Stomach smooth muscle (tissue), 2 donors: Measurements from ENCODE around the gene PGBD4.
"Not testable (repeated sequence)": the region's sequence is repeated elsewhere in the genome, so short reads cannot be mapped to it uniquely, and the experiment has no call there.

Source experiments
- H3K27ac ChIP-seq: one replicate; pipeline ENCODE4 v1.7.0; 2013; ENCODE audit warnings: mild to moderate bottlenecking, low read length, inconsistent platforms
- H3K27me3 ChIP-seq, 2 donors: one replicate each; pipeline ENCODE4 v1.7.0; 2013; ENCODE audit warnings: low read length in 2 of 2; ENCODE audit not compliant: insufficient read depth in 2 of 2, control insufficient read depth in 1 of 2
- H3K36me3 ChIP-seq, 2 donors: one replicate each; pipeline ENCODE4 v1.7.0; 2013; ENCODE audit warnings: low read length in 2 of 2; ENCODE audit not compliant: control insufficient read depth in 2 of 2, insufficient read depth in 2 of 2
- H3K4me1 ChIP-seq: one replicate; pipeline ENCODE4 v1.7.0; 2013; ENCODE audit warnings: low read length; ENCODE audit not compliant: control insufficient read depth, insufficient read depth
- H3K4me3 ChIP-seq, 2 donors: one replicate each; pipeline ENCODE4 v1.7.0; 2013; ENCODE audit warnings: low read length in 2 of 2
- H3K9ac ChIP-seq, 2 donors: one replicate each; pipeline ENCODE4 v1.7.0; 2013; ENCODE audit warnings: low read length in 2 of 2, mild to moderate bottlenecking in 1 of 2
- H3K9me3 ChIP-seq, 2 donors: one replicate each; pipeline ENCODE4 v1.7.0; 2013; ENCODE audit warnings: low read length in 2 of 2; ENCODE audit not compliant: control insufficient read depth in 2 of 2
- donor health status: healthy.
- donor health status: Pancreatic carcinoma.

PGBD4 gene

DNA sequence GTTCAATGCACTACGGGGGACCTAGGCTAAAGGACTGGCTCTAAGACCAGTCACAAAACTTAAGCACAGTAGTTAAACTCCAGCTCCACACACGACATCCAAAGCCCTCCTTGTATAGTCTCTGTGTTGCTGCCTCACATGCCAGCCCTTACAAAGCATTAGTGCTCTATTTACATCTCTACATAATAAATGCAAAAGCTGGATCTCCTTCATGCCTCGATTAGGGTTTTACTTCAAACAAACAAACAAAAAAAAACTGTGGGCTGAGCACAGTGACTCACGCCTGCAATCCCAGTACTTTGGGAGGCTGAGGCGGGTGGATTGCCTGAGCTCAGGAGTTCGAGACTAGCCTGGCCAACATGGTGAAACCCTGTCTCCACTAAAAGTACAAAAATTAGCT, 9.6 kb downstream of the PGBD4 start:
- H3K36me3 ChIP-seq, result no peaks in the 10 kb centered on the region
- H3K9me3 ChIP-seq, result no peaks in the 10 kb centered on the region
- no peak overlapping the region for H3K9ac ChIP-seq
- H3K4me1 ChIP-seq, result no peaks in the 10 kb centered on the region
- H3K27me3 ChIP-seq, result peaks cover 0 to 4% of the 10 kb centered on the region in 2 donors
- no peak overlapping the region for H3K27ac ChIP-seq
- H3K4me3 ChIP-seq, result no peak overlapping the region

DNA sequence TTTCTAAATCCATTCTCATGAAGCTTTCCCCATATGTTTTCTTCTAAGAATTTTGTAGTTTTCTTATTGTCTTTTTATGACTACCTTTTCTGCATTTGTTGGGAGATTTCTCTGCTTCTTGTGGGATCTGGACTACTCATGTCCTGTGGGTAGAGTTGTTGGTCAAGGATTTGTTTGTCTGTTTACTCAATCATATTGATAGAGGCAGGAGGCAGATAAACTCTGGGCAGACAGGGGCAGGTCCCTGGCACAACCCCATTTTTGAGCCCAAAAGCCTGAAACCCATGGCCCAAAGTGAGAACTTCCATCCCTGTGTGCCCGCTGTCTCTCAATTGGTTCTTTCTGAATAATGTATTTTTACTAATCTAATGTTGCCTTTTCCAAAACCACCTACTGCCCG, 12.3 kb downstream of the PGBD4 start:
- Histone ChIP-seq H3K9me3 (no peaks in the 10 kb centered on the region), H3K4me1 (no peaks in the 10 kb centered on the region), H3K27me3 (peaks cover 0 to 6% of the 10 kb centered on the region in 2 donors), H3K4me3 (no peak overlapping the region), H3K27ac (no peak overlapping the region), H3K36me3 (no peaks in the 10 kb centered on the region), H3K9ac (no peak overlapping the region)

DNA sequence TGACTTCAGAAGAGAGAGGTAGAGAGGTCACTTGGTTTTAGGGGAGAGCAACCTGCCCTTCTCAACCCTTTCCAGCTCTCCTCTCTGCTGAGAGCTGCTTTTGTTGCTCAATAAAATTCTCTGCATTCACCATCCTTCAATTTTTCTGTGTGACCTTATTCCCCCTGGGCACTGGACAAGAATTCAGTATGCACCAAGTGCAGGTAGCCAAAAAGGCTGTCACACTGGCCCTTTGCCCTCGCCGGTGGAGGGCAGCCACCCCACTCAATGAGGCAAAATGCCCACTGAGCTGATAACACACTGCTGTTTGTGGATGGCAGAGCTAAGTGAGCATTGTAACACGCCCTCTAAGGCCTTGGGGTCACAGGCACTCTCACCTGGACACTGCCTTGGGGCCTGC, 12.9 kb downstream of the PGBD4 start:
- no peaks in the 10 kb centered on the region for H3K36me3 ChIP-seq
- no peak overlapping the region for H3K9ac ChIP-seq
- H3K4me3 ChIP-seq, result no peak overlapping the region
- peaks cover 0 to 6% of the 10 kb centered on the region in 2 donors for H3K27me3 ChIP-seq
- H3K27ac ChIP-seq, result no peak overlapping the region
- no peaks in the 10 kb centered on the region for H3K9me3 ChIP-seq
- no peaks in the 10 kb centered on the region for H3K4me1 ChIP-seq

DNA sequence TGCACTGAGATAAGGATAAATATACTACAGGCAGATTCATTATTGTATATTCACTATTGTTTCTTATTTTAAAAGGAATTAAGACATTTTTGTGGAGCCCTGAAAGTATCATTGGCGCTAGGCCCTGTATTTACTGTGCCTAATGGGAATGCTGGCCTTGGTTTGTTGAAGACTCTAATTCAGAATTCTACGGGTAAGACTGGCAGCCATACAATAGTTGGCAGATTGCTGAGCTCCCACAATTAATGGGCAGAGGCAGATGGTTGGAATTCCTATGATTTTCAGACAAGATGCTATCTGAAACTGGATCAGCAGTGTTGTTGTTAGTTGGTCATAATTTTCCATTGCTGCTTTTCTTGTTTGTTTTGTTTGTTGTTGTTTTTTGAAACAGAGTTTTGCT, 14.7 kb downstream of the PGBD4 start:
- Histone ChIP-seq H3K36me3 (no peaks in the 10 kb centered on the region), H3K9me3 (no peaks in the 10 kb centered on the region), H3K4me1 (no peaks in the 10 kb centered on the region), H3K9ac (no peak overlapping the region), H3K27me3 (peaks cover 0 to 6% of the 10 kb centered on the region in 2 donors), H3K4me3 (no peak overlapping the region), H3K27ac (no peak overlapping the region)

DNA sequence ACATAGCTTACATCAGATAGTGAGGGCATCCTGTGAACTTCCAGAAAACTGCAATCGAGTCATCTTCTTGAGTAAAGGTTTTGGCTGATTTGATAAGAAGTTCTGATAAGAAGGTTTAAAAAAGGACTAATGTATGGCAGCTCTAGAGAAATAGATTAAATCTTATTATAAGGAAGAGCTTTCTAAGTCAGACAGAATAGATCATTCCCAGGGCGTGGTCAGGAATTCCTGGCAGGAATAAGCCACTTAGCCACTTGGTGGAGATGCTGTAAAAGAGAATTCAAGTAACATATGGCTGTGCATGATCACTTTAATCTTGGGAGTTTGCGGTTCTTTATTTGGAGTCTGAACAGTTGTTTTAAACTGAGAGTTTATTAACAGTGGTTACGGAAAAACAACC, 17.4 kb downstream of the PGBD4 start:
- no peaks in the 10 kb centered on the region for H3K9me3 ChIP-seq
- H3K9ac ChIP-seq, result no peak overlapping the region
- H3K4me3 ChIP-seq, result no peak overlapping the region
- no peaks in the 10 kb centered on the region for H3K36me3 ChIP-seq
- no peaks in the 10 kb centered on the region for H3K4me1 ChIP-seq
- H3K27ac ChIP-seq, result no peak overlapping the region
- peaks cover 0 to 6% of the 10 kb centered on the region in 2 donors for H3K27me3 ChIP-seq

DNA sequence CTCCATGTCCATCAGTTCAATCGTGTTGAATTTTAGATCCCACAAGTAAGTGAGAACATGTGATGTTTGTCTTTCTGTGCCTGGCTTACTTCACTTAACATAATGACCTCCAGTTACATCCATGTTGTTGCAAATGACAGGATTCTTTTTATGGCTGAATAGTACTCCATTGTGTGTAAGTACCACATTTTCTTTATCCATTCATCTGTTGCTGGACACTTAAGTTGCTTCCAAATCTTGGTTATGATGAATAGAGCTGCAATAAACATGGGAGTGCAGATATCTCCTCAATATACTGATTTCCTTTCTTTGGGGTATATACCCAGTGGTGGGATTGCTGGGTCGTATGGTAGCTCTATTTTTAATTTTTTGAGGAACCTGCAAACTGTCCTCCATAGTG, 18.5 kb downstream of the PGBD4 start:
- not testable (repeated sequence) for H3K27me3 ChIP-seq, H3K4me3 ChIP-seq

DNA sequence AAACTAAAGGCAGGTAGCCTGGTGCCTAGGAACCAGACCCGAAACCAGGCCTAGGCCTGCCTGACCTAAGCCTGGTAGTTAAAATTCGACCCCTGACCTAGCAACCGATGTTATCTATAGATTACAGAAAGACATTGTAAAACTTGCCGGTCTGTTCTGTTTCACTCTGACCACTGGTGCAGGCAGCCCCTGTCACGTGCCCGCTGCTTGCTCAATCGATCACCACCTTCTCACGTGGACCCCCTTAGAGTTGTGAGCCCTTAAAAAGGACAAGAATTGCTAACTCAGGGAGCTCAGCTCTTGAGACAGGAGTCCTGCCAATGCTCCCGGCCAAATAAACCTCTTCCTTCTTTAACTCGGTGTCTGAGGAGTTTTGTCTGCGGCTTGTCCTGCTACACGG, 19.9 kb downstream of the PGBD4 start:
- not testable (repeated sequence) for H3K36me3 ChIP-seq, H3K27ac ChIP-seq, H3K9me3 ChIP-seq, H3K27me3 ChIP-seq, H3K9ac ChIP-seq, H3K4me3 ChIP-seq, H3K4me1 ChIP-seq

More for the DNA sequence above, 18.5 kb downstream of the PGBD4 start:
- H3K4me1 ChIP-seq, H3K27ac ChIP-seq, H3K9me3 ChIP-seq, H3K9ac ChIP-seq, H3K36me3 ChIP-seq: not testable (repeated sequence)

DNA sequence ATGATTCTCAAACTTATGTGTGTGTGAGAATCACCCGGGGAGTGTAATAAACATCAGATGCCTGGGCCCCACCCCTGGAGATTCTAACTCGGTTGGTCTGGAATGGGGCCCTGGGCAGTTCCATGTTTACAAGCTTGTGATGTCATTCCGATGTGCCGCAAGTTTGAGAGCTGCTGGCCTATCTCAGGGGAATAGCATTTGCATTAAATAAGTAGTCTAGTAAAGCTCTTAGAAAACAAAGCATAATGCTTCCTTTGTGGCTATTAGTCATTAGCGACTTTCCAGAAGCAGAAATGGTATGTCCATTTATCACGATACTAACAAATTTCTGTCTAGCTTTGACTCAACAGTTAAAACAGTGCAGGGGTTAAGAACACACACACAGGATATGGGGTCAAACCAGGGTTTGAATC, 20.9 kb downstream of the PGBD4 start:
- Histone ChIP-seq H3K36me3 (no peaks in the 10 kb centered on the region), H3K4me3 (no peak overlapping the region), H3K4me1 (no peaks in the 10 kb centered on the region), H3K27ac (no peak overlapping the region), H3K9me3 (no peaks in the 10 kb centered on the region), H3K27me3 (no peaks in the 10 kb centered on the region), H3K9ac (no peak overlapping the region)

DNA sequence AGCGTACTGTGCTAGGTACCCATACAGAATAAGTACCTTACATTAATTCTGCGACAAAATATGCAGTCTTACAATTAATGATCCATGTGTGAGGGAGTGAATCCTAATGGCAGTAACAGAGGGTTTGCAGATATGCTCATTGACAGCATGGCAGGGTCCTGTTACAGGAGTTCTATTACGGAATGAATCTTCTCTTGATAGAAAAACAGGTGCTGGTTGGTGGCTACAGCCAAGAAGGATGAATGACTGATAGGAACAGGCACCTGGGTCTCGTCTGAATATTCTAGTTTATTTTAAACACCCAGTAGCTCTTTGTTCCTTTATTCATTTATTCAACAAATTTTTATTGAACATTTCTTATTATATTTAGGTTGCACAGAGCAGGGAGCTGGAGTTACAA, 22.8 kb downstream of the PGBD4 start:
- H3K9me3 ChIP-seq, result no peaks in the 10 kb centered on the region
- H3K9ac ChIP-seq, result no peak overlapping the region
- no peak overlapping the region for H3K27ac ChIP-seq
- H3K4me1 ChIP-seq, result no peaks in the 10 kb centered on the region
- H3K36me3 ChIP-seq, result no peaks in the 10 kb centered on the region
- H3K4me3 ChIP-seq, result no peak overlapping the region
- H3K27me3 ChIP-seq, result no peaks in the 10 kb centered on the region

DNA sequence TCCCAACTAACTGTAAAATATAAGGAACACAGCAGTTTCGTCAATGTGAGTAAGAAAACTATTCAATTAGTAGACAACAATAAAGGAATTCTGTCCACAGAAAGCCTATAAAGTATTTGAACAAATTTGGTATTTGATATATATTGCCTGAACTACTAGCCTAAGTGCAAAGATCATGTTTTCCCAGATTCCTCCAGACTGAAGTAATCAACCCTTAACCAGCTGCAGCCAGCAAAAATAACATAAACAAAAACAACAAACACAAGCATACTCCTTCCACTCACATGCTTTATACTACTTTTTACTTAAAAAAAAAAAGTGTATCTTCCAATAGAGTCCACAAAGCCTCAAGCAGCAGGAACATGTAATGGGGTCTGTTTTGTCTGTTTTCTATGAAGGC, 24.1 kb downstream of the PGBD4 start:
- Histone ChIP-seq H3K27ac (no peak overlapping the region), H3K36me3 (no peaks in the 10 kb centered on the region), H3K27me3 (no peaks in the 10 kb centered on the region), H3K4me3 (no peak overlapping the region), H3K9ac (no peak overlapping the region), H3K9me3 (no peaks in the 10 kb centered on the region), H3K4me1 (no peaks in the 10 kb centered on the region)

DNA sequence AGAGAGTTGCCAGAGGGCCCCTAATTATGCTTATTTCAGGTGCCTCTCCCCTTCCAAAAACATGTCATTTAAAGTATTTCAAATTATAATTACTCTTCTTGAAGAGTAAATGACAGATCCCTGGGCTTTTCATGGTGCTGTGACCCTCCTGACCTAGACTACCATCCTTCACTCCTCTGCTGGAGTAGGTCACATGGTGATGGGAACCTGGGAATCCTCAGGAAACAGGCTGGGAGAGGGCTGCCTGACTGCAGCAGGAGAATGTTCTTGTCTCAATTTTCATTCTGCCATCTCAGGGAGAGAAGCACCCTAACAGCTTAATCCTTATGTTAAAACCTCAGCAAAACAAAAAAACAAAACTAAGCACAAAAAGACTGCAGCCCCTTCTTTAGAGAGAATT, 24.6 kb downstream of the PGBD4 start:
- no peaks in the 10 kb centered on the region for H3K9me3 ChIP-seq
- H3K36me3 ChIP-seq, result no peaks in the 10 kb centered on the region
- H3K4me1 ChIP-seq, result no peaks in the 10 kb centered on the region
- no peaks in the 10 kb centered on the region for H3K27me3 ChIP-seq
- no peak overlapping the region for H3K4me3 ChIP-seq
- H3K27ac ChIP-seq, result no peak overlapping the region
- H3K9ac ChIP-seq, result no peak overlapping the region

DNA sequence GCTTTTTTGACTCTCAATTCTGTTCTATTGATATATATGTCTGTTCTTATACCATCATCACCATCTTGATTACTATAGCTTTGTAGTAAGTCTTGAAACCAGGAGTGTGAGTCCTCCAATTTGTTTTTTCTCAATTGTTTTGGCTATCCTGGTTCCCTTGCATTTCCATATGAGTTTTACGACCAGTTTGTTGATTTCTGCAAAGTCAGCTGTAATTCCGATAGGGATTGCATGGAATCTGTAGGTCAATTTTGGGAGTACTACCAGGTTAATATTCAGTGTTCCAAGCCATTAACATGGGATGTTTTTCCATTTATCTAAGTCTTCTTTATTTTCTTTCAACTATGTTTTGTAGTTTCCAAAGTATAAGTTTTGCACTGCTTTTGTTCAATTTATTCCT, 27.0 kb downstream of the PGBD4 start:
- Histone ChIP-seq H3K9me3 (no peaks in the 10 kb centered on the region), H3K27me3 (no peaks in the 10 kb centered on the region), H3K36me3 (no peaks in the 10 kb centered on the region), H3K4me1 (no peaks in the 10 kb centered on the region), H3K9ac (no peak overlapping the region), H3K4me3 (no peak overlapping the region), H3K27ac (no peak overlapping the region)
